Fibroblast of villous mesenchyme (primary cell): ENCODE results near the gene C9orf153. TPM values are rescaled to one million over a fixed set of nuclear protein-coding genes. Genes with fewer than 3 reads are reported as not detected.

Experiments
- DNase-seq: peaks from one replicate; pipeline ENCODE4 v3.0.0-alpha.2; 2010; ENCODE audit warnings: low read depth
- H3K4me3 ChIP-seq: 2 replicates; pipeline ENCODE4 v1.5.1; 2011; ENCODE audit warnings: low read depth, mild to moderate bottlenecking, low read length
- CTCF ChIP-seq: IDR thresholded peaks from 2 replicates; pipeline ENCODE4 v1.5.1; 2012; ENCODE audit warnings: low read depth, mild to moderate bottlenecking, low read length; ENCODE audit not compliant: insufficient read depth
- total RNA-seq: library from RNA; depleted of rRNA; stranded (reverse); fragments of >200 nt; gene quantifications from 2 replicates; pipeline ENCODE4 v1.2.3, GENCODE V29; 2012

The C9orf153 gene
- total RNA-seq, 1 donor: not detected

- TF ChIP-seq CTCF: no peak
- no peak for DNase-seq
- no peak overlapping the region for H3K4me3 ChIP-seq
These were observed 76.0 kb downstream of the C9orf153 start for GRCh38 chr9:86183229-86184137.

GRCh38 chr9:86181379-86182315 lies 77.8 kb downstream of the C9orf153 start:
- TF ChIP-seq CTCF: no peak
- H3K4me3 ChIP-seq: no peak overlapping the region
- no peak for DNase-seq

- H3K4me3 ChIP-seq: no peak overlapping the region
- DNase-seq: peak; percentile 18
- TF ChIP-seq CTCF: no peak
These were observed 81.0 kb downstream of the C9orf153 start for GRCh38 chr9:86178503-86178902.

GRCh38 chr9:86177995-86178394 lies 81.5 kb downstream of the C9orf153 start:
- no peak for TF ChIP-seq CTCF
- H3K4me3 ChIP-seq: no peak overlapping the region
- DNase-seq: no peak

- H3K4me3 ChIP-seq: no peak overlapping the region
- DNase-seq: no peak
- TF ChIP-seq CTCF: no peak
These were observed 83.0 kb downstream of the C9orf153 start for GRCh38 chr9:86176468-86176867.

- H3K4me3 ChIP-seq: no peak overlapping the region
- DNase-seq: no peak
- no peak for TF ChIP-seq CTCF
These were observed 83.6 kb downstream of the C9orf153 start for GRCh38 chr9:86175743-86176456.
